Amniotic stem cell (primary cell): ENCODE measurements around the gene KCNJ16.

ENCODE experiments used
- DNase-seq: peaks from one replicate; lab custom pipeline; 2025; lab: John Stamatoyannopoulos, UW

KCNJ16 gene

GRCh38 chr17:70130289-70130688 lies 55.3 kb downstream of the KCNJ16 start:
- DNase-seq = no peak

DNA sequence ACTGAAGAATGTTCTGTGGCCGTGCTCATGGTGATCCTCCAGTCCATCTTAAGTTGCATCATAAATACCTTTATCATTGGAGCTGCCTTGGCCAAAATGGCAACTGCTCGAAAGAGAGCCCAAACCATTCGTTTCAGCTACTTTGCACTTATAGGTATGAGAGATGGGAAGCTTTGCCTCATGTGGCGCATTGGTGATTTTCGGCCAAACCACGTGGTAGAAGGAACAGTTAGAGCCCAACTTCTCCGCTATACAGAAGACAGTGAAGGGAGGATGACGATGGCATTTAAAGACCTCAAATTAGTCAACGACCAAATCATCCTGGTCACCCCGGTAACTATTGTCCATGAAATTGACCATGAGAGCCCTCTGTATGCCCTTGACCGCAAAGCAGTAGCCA lies 57.5 kb downstream of the KCNJ16 start:
- no peak for DNase-seq

GRCh38 chr17:70134042-70134441 lies 59.0 kb downstream of the KCNJ16 start:
- DNase-seq = no peak

- DNase-seq = no peak
Measured at GRCh38 chr17:70134777-70135176, 59.8 kb downstream of the KCNJ16 start.

- no peak for DNase-seq
Measured at GRCh38 chr17:70136131-70136530, 61.1 kb downstream of the KCNJ16 start.

- DNase-seq = no peak
Measured at GRCh38 chr17:70137451-70138230, 62.6 kb downstream of the KCNJ16 start.

- peak; percentile 18 for DNase-seq
Measured at GRCh38 chr17:70138291-70138865, 63.4 kb downstream of the KCNJ16 start.

GRCh38 chr17:70139449-70139993 lies 64.5 kb downstream of the KCNJ16 start:
- no peak for DNase-seq

GRCh38 chr17:70144260-70144846 lies 69.3 kb downstream of the KCNJ16 start:
- no peak for DNase-seq

GRCh38 chr17:70153210-70153609 lies 78.2 kb downstream of the KCNJ16 start:
- no peak for DNase-seq

- no peak for DNase-seq
Measured at GRCh38 chr17:70157151-70157550, 82.1 kb downstream of the KCNJ16 start.

DNA sequence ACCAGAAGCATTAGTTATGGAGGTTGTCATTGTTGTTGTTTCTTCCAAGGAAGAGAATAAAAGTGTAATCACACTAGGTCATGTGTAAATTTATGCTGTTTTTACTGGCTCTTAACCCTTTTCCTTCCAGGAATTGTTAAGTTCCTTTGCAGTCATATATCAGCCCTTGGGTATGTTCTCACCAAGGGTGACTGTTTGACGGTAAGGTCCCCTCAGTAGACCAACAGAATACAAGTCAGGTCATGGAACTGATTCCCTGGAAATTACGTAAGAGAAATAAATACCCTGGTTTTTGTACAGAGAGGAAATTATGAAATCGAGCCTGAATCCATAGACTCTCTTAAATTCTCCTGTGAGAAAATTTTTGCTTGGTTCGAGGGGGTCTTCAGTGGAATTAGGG lies 83.2 kb downstream of the KCNJ16 start:
- DNase-seq = no peak

- DNase-seq = no peak
Measured at GRCh38 chr17:70158591-70158990, 83.6 kb downstream of the KCNJ16 start.

- no peak for DNase-seq
Measured at GRCh38 chr17:70159980-70160379, 85.0 kb downstream of the KCNJ16 start.

GRCh38 chr17:70161519-70161918 lies 86.5 kb downstream of the KCNJ16 start:
- no peak for DNase-seq

DNA sequence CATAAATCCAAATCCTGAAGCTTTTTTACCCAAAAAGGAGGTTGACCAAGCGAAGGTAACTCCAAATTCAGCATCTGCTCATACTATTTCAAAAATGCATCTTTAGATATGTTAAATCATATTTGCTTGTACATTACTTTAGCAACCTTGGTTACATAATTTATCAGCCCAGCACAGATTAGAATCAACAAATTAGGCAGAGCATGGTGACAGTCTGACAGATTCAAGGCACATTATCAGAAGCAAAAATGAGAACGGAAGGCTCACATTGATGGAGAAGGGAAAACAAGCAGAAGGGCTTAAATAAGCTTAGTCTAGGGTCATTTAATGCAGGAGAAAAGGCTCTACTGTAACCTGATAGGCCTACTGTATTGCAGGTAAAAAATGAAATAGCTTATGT lies 90.4 kb downstream of the KCNJ16 start:
- no peak for DNase-seq

GRCh38 chr17:70166615-70167014 lies 91.6 kb downstream of the KCNJ16 start:
- no peak for DNase-seq

- DNase-seq = no peak
Measured at GRCh38 chr17:70168044-70168976, 93.3 kb downstream of the KCNJ16 start.

GRCh38 chr17:70168977-70169708 lies 94.1 kb downstream of the KCNJ16 start, which contains the start of gene KCNJ2:
TSS of gene KCNJ2 (plus strand) at chr17:70169532. CDS start at chr17:70175040, 5,508 bp downstream.
- DNase-seq = peak; percentile 7

GRCh38 chr17:70169709-70170597 lies 94.9 kb downstream of the KCNJ16 start:
- DNase-seq = no peak
